Suprapubic skin (tissue), 4 donors: ENCODE measurements around the gene RGN. TPM values are rescaled to one million over a fixed set of nuclear protein-coding genes. Genes with fewer than 3 reads are reported as not detected.

Source experiments
- DNase-seq, 2 donors: peaks; one replicate each; pipeline ENCODE4 v3.0.0-alpha.2; 2019; ENCODE audit warnings: low spot score in 2 of 2
- H3K27ac ChIP-seq: fragments of 200-600 bp; sonication (generic); one replicate; pipeline ENCODE4 v1.5.1; 2019
- H3K27me3 ChIP-seq: fragments of 200-600 bp; sonication (generic); one replicate; pipeline ENCODE4 v1.5.1; 2019
- H3K36me3 ChIP-seq: fragments of 200-600 bp; sonication (generic); one replicate; pipeline ENCODE4 v1.5.1; 2019
- H3K4me1 ChIP-seq: fragments of 200-600 bp; sonication (generic); one replicate; pipeline ENCODE4 v1.5.1; 2019
- H3K4me3 ChIP-seq: fragments of 200-600 bp; sonication (generic); one replicate; pipeline ENCODE4 v1.5.1; 2019; ENCODE audit warnings: mild to moderate bottlenecking
- H3K9me3 ChIP-seq: fragments of 200-600 bp; sonication (generic); one replicate; pipeline ENCODE4 v1.5.1; 2019
- CTCF ChIP-seq, 2 donors: fragments of 200-600 bp in 1 of 2; fragments of 450-650 bp in 1 of 2; sonication (generic) in 1 of 2; IDR thresholded peaks; one replicate each; pipeline ENCODE4 v1.5.1; 2016 to 2019; ENCODE audit warnings: antibody characterized with exemption in 2 of 2, mild to moderate bottlenecking in 1 of 2, moderate library complexity in 1 of 2
- EP300 ChIP-seq: sonication (generic); formaldehyde crosslinking; IDR thresholded peaks from one replicate; pipeline ENCODE4 v1.6.1; 2017; ENCODE audit warnings: antibody characterized with exemption
- POLR2A ChIP-seq, 2 donors: fragments of 450-650 bp; IDR thresholded peaks; one replicate each; pipeline ENCODE4 v1.6.1; 2017; ENCODE audit warnings: antibody characterized with exemption in 2 of 2, mild to moderate bottlenecking in 2 of 2, moderate library complexity in 2 of 2
- POLR2AphosphoS5 ChIP-seq, 3 donors: sonication (generic); formaldehyde crosslinking; IDR thresholded peaks; one replicate each; pipeline ENCODE4 v1.6.1; 2017; ENCODE audit warnings: antibody characterized with exemption in 3 of 3
- WGBS: methylation state at CpG from one replicate; pipeline ENCODE4 v1.1.5; 2018; 5-methylcytosine and 5-hydroxymethylcytosine counted together
- total RNA-seq, 4 donors: library from RNA; depleted of rRNA; stranded (reverse); fragments of >200 nt; gene quantifications; one replicate each; pipeline ENCODE4 v1.1.0, GENCODE V29; 2016

RGN gene
- total RNA-seq, 4 donors from 2014 or later, result 0.29 to 1.8 (median 1.5) TPM; not detected in 1

- DNase-seq, result no peak
- WGBS, result 75% methylated on average over 2 of the region's 2 CpGs
- no peak overlapping the region for H3K4me3 ChIP-seq
- H3K4me1 ChIP-seq, result no peaks in the 10 kb centered on the region
- no peaks in the 10 kb centered on the region for H3K36me3 ChIP-seq
- H3K27ac ChIP-seq, result no peak overlapping the region
- H3K9me3 ChIP-seq, result no peaks in the 10 kb centered on the region
- no peaks in the 10 kb centered on the region for H3K27me3 ChIP-seq
- TF ChIP-seq CTCF (IDR thresholded peaks at IDR 0.05) (no peak), POLR2A (IDR thresholded peaks at IDR 0.05) (no peak), POLR2AphosphoS5 (IDR thresholded peaks at IDR 0.05) (no peak), EP300 (no peak)
Observed at GRCh38 chrX:47061238-47061919, 16.9 kb upstream of the RGN start.

- 63% methylated on average over 2 of the region's 2 CpGs for WGBS
- H3K4me3 ChIP-seq, result no peak overlapping the region
- no peak overlapping the region for H3K27ac ChIP-seq
- DNase-seq, result no peak
- H3K9me3 ChIP-seq, result no peaks in the 10 kb centered on the region
- TF ChIP-seq EP300, result no peak
- no peak for TF ChIP-seq CTCF (IDR thresholded peaks at IDR 0.05)
- TF ChIP-seq POLR2A (IDR thresholded peaks at IDR 0.05), result no peak
- no peak for TF ChIP-seq POLR2AphosphoS5 (IDR thresholded peaks at IDR 0.05)
- no peaks in the 10 kb centered on the region for H3K36me3 ChIP-seq
- H3K27me3 ChIP-seq, result no peaks in the 10 kb centered on the region
- no peaks in the 10 kb centered on the region for H3K4me1 ChIP-seq
Observed at GRCh38 chrX:47063179-47063578, 15.1 kb upstream of the RGN start.

- TF ChIP-seq EP300, result no peak
- no peak for TF ChIP-seq POLR2AphosphoS5 (IDR thresholded peaks at IDR 0.05)
- TF ChIP-seq POLR2A (IDR thresholded peaks at IDR 0.05), result no peak
- no peak for TF ChIP-seq CTCF (IDR thresholded peaks at IDR 0.05)
- H3K9me3 ChIP-seq, result no peaks in the 10 kb centered on the region
- no peaks in the 10 kb centered on the region for H3K27me3 ChIP-seq
- WGBS, result 87% methylated on average over 3 of the region's 3 CpGs
- no peak overlapping the region for H3K4me3 ChIP-seq
- no peaks in the 10 kb centered on the region for H3K36me3 ChIP-seq
- H3K4me1 ChIP-seq, result no peaks in the 10 kb centered on the region
- no peak overlapping the region for H3K27ac ChIP-seq
- no peak for DNase-seq
Observed at GRCh38 chrX:47068214-47068613, 10.0 kb upstream of the RGN start.

- DNase-seq, result no peak
- H3K27me3 ChIP-seq, result no peaks in the 10 kb centered on the region
- no peaks in the 10 kb centered on the region for H3K4me1 ChIP-seq
- TF ChIP-seq POLR2AphosphoS5 (IDR thresholded peaks at IDR 0.05) (no peak), CTCF (IDR thresholded peaks at IDR 0.05) (no peak), EP300 (no peak), POLR2A (IDR thresholded peaks at IDR 0.05) (no peak)
- no peaks in the 10 kb centered on the region for H3K36me3 ChIP-seq
- H3K27ac ChIP-seq, result no peak overlapping the region
- H3K9me3 ChIP-seq, result no peaks in the 10 kb centered on the region
- H3K4me3 ChIP-seq, result no peak overlapping the region
Observed at GRCh38 chrX:47068720-47069119, 9.5 kb upstream of the RGN start.

GRCh38 chrX:47080215-47080914, 2.1 kb downstream of the RGN start:
- Histone ChIP-seq H3K9me3 (no peaks in the 10 kb centered on the region), H3K4me1 (no peaks in the 10 kb centered on the region), H3K27ac (no peak overlapping the region), H3K27me3 (no peaks in the 10 kb centered on the region), H3K4me3 (no peak overlapping the region), H3K36me3 (no peaks in the 10 kb centered on the region)
- no peak for TF ChIP-seq EP300
- DNase-seq, result no peak
- 67% methylated on average over 9 of the region's 9 CpGs for WGBS
